HepG2 (cell line): Measurements from ENCODE around the gene ESYT2. TPM values are rescaled to one million over a fixed set of nuclear protein-coding genes. Genes with fewer than 3 reads are reported as not detected.

Experiments
- CCAR2 ChIP-seq: fragments of 200-400 bp; formaldehyde crosslinking; optimal IDR thresholded peaks from 2 replicates; pipeline ENCODE3; 2018; ENCODE audit warnings: low read depth, mild to moderate bottlenecking, low read length, moderate library complexity
- HNF4A ChIP-seq: sonication (generic); formaldehyde crosslinking; IDR thresholded peaks from 2 replicates; pipeline ENCODE4 v1.4.0; 2020; ENCODE audit warnings: missing genetic modification reagents
- HOXA7 ChIP-seq: sonication (generic); formaldehyde crosslinking; IDR thresholded peaks from 2 replicates; pipeline ENCODE4 v1.8.1; 2022; ENCODE audit warnings: mild to moderate bottlenecking, missing genetic modification reagents, moderate library complexity
- KDM3A ChIP-seq: IDR thresholded peaks from 2 replicates; pipeline ENCODE4 v1.6.1; 2018; ENCODE audit warnings: low read depth, missing compliant biosample characterization
- MAFF ChIP-seq: IDR thresholded peaks from 2 replicates; pipeline ENCODE4 v1.6.1; 2011; ENCODE audit warnings: low read depth, low read length, improper control_type of control experiment
- MTA1 ChIP-seq: sonication (generic); formaldehyde crosslinking; IDR thresholded peaks from 2 replicates; pipeline ENCODE4 v1.4.0; 2020; ENCODE audit warnings: missing genetic modification reagents, mild to moderate bottlenecking, borderline replicate concordance
- MYC ChIP-seq: sonication (generic); formaldehyde crosslinking; IDR thresholded peaks from 2 replicates; pipeline ENCODE4 v1.9.0; 2021; ENCODE audit warnings: missing genetic modification reagents, borderline replicate concordance
- NFYC ChIP-seq: IDR thresholded peaks from 2 replicates; pipeline ENCODE4 v1.6.1; 2016; ENCODE audit warnings: missing genetic modification reagents, missing compliant biosample characterization
- PAWR ChIP-seq: sonication (generic); formaldehyde crosslinking; IDR thresholded peaks from 2 replicates; pipeline ENCODE4 v1.4.0; 2020; ENCODE audit warnings: missing genetic modification reagents, mild to moderate bottlenecking, borderline replicate concordance
- PLRG1 ChIP-seq: fragments of 450-650 bp; conservative IDR thresholded peaks from 2 replicates; pipeline ENCODE4 v1.6.1; 2016
- PPARG ChIP-seq: conservative IDR thresholded peaks from 2 replicates; pipeline ENCODE4 v1.6.1; 2016; ENCODE audit warnings: missing biosample characterization, missing genetic modification reagents
- RARG ChIP-seq: sonication (generic); formaldehyde crosslinking; IDR thresholded peaks from 2 replicates; pipeline ENCODE4 v1.4.0; 2020; ENCODE audit warnings: low read depth, mild to moderate bottlenecking, missing genetic modification reagents
- SAP130 ChIP-seq: IDR thresholded peaks from 2 replicates; pipeline ENCODE4 v1.6.1; 2016; ENCODE audit warnings: low read depth
- TARDBP ChIP-seq: sonication (generic); formaldehyde crosslinking; IDR thresholded peaks from 2 replicates; pipeline ENCODE4 v1.8.0; 2022; ENCODE audit warnings: mild to moderate bottlenecking, missing genetic modification reagents
- ZFY ChIP-seq: sonication (generic); formaldehyde crosslinking; IDR thresholded peaks from 2 replicates; pipeline ENCODE4 v1.4.0; 2020; ENCODE audit warnings: missing genetic modification reagents
- ZMAT3 ChIP-seq: sonication (generic); formaldehyde crosslinking; conservative IDR thresholded peaks from 2 replicates; pipeline ENCODE4 v1.7.0; 2021; ENCODE audit warnings: missing genetic modification reagents
- ZNF263 ChIP-seq: sonication (generic); formaldehyde crosslinking; IDR thresholded peaks from 2 replicates; pipeline ENCODE4 v1.4.0; 2020; ENCODE audit warnings: missing genetic modification reagents
- ZNF292 ChIP-seq: sonication (generic); formaldehyde crosslinking; IDR thresholded peaks from 2 replicates; pipeline ENCODE4 v1.8.1; 2022; ENCODE audit warnings: mild to moderate bottlenecking, low read depth, missing genetic modification reagents, borderline replicate concordance
- ZZZ3 ChIP-seq: sonication (generic); formaldehyde crosslinking; IDR thresholded peaks from 2 replicates; pipeline ENCODE4 v1.4.0; 2020; ENCODE audit warnings: missing genetic modification reagents, mild to moderate bottlenecking, borderline replicate concordance
- polyA plus RNA-seq, 8 experiments: library from polyadenylated mRNA; depleted of rRNA in 3 of 8; stranded (reverse) in 7 of 8; unstranded in 1 of 8; fragments of >200 nt; fragmentation: Illumina TruSeq in 4 of 8; extraction: Trizol in 4 of 8; gene quantifications; 2 replicates each; pipeline versions ENCODE4 v1.2.1 to v1.2.3, GENCODE V29; 2011 to 2016; ENCODE audit warnings: low read depth in 4 of 8, missing spikeins in 1 of 8, mixed read lengths in 1 of 8; ENCODE audit not compliant: insufficient read depth in 1 of 8
- total RNA-seq, 5 experiments: library from RNA; depleted of rRNA; stranded (reverse); fragments of >200 nt; fragmentation: Illumina TruSeq; extraction: Trizol; gene quantifications; 2 replicates each; pipeline ENCODE4 v1.2.3, GENCODE V29; 2016; ENCODE audit warnings: low read depth in 1 of 5
- TF ChIP-seq, protein P1 (sequence below): sonication (generic); formaldehyde crosslinking; IDR thresholded peaks from 2 replicates; pipeline ENCODE4 v1.5.0; 2020; ENCODE audit warnings: mild to moderate bottlenecking, missing genetic modification reagents
- TF ChIP-seq, protein P2 (sequence below): IDR thresholded peaks from 2 replicates; pipeline ENCODE4 v1.6.1; 2012; ENCODE audit warnings: inconsistent platforms
- TF ChIP-seq, protein P3 (sequence below): sonication (generic); formaldehyde crosslinking; IDR thresholded peaks from 2 replicates; pipeline ENCODE4 v1.4.0; 2020; ENCODE audit warnings: missing genetic modification reagents
- TF ChIP-seq, protein P4 (sequence below): sonication (generic); formaldehyde crosslinking; conservative IDR thresholded peaks from 2 replicates; pipeline ENCODE4 v1.4.0; 2020; ENCODE audit warnings: mild to moderate bottlenecking, missing genetic modification reagents, moderate library complexity
- TF ChIP-seq, protein P5 (sequence below): sonication (generic); formaldehyde crosslinking; IDR thresholded peaks from 2 replicates; pipeline ENCODE4 v1.4.0; 2020; ENCODE audit warnings: missing genetic modification reagents

The ESYT2 gene
- total and polyA plus RNA-seq, 2 of the 13 experiments (the other 11 are each of a cell fraction or from before 2014, with no cell fraction given): 28.5 to 37.3 TPM

DNA sequence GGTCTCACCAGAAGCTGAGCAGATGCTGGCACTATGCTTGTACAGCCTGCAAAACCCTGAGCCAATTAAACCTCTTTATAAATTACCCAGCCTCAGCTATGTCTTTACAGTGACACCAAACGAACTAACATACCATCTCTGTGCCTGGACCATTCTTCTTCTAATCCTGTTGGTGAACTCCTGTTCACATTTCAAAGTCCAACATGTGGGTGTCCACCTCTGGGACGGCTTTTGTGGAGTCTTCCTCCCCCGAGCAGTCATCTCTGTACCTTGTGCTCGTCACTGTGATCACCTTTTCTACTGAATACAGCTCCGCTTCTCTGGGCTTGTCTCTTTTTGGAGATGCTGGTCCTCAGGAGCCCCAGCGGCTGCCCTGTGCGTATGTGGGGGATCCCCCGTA is 7.4 kb upstream of the ESYT2 start (continued):
- TF ChIP-seq, protein P1, sequence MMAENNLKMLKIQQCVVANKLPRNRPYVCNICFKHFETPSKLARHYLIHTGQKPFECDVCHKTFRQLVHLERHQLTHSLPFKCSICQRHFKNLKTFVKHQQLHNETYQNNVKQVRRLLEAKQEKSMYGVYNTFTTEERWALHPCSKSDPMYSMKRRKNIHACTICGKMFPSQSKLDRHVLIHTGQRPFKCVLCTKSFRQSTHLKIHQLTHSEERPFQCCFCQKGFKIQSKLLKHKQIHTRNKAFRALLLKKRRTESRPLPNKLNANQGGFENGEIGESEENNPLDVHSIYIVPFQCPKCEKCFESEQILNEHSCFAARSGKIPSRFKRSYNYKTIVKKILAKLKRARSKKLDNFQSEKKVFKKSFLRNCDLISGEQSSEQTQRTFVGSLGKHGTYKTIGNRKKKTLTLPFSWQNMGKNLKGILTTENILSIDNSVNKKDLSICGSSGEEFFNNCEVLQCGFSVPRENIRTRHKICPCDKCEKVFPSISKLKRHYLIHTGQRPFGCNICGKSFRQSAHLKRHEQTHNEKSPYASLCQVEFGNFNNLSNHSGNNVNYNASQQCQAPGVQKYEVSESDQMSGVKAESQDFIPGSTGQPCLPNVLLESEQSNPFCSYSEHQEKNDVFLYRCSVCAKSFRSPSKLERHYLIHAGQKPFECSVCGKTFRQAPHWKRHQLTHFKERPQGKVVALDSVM (CRISPR knock-in tag): no peak
- TF ChIP-seq HNF4A (CRISPR knock-in tag) (peak; percentile 77), CCAR2 (no peak), NFYC (CRISPR knock-in tag) (no peak), KDM3A (no peak), PPARG (CRISPR knock-in tag) (no peak), ZNF263 (peak; percentile 64; the same call in 1 of the 2 replicates), TARDBP (no peak), PAWR (CRISPR knock-in tag) (no peak), PLRG1 (no peak), HOXA7 (CRISPR knock-in tag) (no peak), MAFF (no peak), MYC (CRISPR knock-in tag) (0 out of 2 replicates have a peak, but pooled peaks have one; percentile 12), ZMAT3 (CRISPR knock-in tag) (no peak), SAP130 (CRISPR knock-in tag) (peak; percentile 38; the same call in 1 of the 2 replicates), RARG (no peak), ZNF292 (CRISPR knock-in tag) (no peak), MTA1 (CRISPR knock-in tag) (no peak), ZZZ3 (CRISPR knock-in tag) (no peak), ZFY (CRISPR knock-in tag) (no peak)
- TF ChIP-seq, protein P2, sequence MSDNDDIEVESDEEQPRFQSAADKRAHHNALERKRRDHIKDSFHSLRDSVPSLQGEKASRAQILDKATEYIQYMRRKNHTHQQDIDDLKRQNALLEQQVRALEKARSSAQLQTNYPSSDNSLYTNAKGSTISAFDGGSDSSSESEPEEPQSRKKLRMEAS: peak; percentile 42; the same call in 1 of the 2 replicates
- TF ChIP-seq, protein P3, sequence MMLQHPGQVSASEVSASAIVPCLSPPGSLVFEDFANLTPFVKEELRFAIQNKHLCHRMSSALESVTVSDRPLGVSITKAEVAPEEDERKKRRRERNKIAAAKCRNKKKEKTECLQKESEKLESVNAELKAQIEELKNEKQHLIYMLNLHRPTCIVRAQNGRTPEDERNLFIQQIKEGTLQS (CRISPR knock-in tag): no peak
- TF ChIP-seq, protein P4, sequence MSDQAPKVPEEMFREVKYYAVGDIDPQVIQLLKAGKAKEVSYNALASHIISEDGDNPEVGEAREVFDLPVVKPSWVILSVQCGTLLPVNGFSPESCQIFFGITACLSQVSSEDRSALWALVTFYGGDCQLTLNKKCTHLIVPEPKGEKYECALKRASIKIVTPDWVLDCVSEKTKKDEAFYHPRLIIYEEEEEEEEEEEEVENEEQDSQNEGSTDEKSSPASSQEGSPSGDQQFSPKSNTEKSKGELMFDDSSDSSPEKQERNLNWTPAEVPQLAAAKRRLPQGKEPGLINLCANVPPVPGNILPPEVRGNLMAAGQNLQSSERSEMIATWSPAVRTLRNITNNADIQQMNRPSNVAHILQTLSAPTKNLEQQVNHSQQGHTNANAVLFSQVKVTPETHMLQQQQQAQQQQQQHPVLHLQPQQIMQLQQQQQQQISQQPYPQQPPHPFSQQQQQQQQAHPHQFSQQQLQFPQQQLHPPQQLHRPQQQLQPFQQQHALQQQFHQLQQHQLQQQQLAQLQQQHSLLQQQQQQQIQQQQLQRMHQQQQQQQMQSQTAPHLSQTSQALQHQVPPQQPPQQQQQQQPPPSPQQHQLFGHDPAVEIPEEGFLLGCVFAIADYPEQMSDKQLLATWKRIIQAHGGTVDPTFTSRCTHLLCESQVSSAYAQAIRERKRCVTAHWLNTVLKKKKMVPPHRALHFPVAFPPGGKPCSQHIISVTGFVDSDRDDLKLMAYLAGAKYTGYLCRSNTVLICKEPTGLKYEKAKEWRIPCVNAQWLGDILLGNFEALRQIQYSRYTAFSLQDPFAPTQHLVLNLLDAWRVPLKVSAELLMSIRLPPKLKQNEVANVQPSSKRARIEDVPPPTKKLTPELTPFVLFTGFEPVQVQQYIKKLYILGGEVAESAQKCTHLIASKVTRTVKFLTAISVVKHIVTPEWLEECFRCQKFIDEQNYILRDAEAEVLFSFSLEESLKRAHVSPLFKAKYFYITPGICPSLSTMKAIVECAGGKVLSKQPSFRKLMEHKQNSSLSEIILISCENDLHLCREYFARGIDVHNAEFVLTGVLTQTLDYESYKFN: 0 out of 2 replicates have a peak, but pooled peaks have one; percentile 20
- TF ChIP-seq, protein P5, sequence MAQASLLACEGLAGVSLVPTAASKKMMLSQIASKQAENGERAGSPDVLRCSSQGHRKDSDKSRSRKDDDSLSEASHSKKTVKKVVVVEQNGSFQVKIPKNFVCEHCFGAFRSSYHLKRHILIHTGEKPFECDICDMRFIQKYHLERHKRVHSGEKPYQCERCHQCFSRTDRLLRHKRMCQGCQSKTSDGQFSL: no peak
